Measurements from ENCODE around the gene COL20A1. TPM values are rescaled to one million over a fixed set of nuclear protein-coding genes. Genes with fewer than 3 reads are reported as not detected.

Gene COL20A1
- polyA plus RNA-seq, 2 donors, result not detected

- no peak overlapping the region for H3K4me3 ChIP-seq (ENCODE audit: low read depth in 1 of 2, low read length in 2 of 2)
- H3K9me3 ChIP-seq (ENCODE audit: control insufficient read depth in 2 of 2, insufficient read depth in 1 of 2, low read depth in 1 of 2, low read length in 1 of 2), result peaks cover 0 to 2% of the 10 kb centered on the region in 2 donors
- no peak overlapping the region for H3K27ac ChIP-seq (ENCODE audit: low read depth in 2 of 2, low read length in 1 of 2)
- peaks cover 0 to 3% of the 10 kb centered on the region in 2 donors for H3K27me3 ChIP-seq (ENCODE audit: control insufficient read depth in 1 of 2, insufficient read depth in 2 of 2, low read length in 2 of 2)
- WGBS, 2 donors, result 82 to 83% methylated on average over 17 to 22 of the region's 22 CpGs
- no peaks in the 10 kb centered on the region for H3K36me3 ChIP-seq (ENCODE audit: control insufficient read depth in 2 of 2, insufficient read depth in 2 of 2, low read length in 1 of 2)
- H3K4me1 ChIP-seq (ENCODE audit: control insufficient read depth in 2 of 2, insufficient read depth in 2 of 2, low read length in 1 of 2), result no peaks in the 10 kb centered on the region
Measured at GRCh38 chr20:63365601-63366389, 72.8 kb downstream of the COL20A1 start.

- Histone ChIP-seq H3K4me3 (ENCODE audit: low read depth in 1 of 2, low read length in 2 of 2) (no peak overlapping the region), H3K4me1 (ENCODE audit: control insufficient read depth in 2 of 2, insufficient read depth in 2 of 2, low read length in 1 of 2) (no peaks in the 10 kb centered on the region), H3K27ac (ENCODE audit: low read depth in 2 of 2, low read length in 1 of 2) (no peak overlapping the region), H3K36me3 (ENCODE audit: control insufficient read depth in 2 of 2, insufficient read depth in 2 of 2, low read length in 1 of 2) (no peaks in the 10 kb centered on the region), H3K9me3 (ENCODE audit: control insufficient read depth in 2 of 2, insufficient read depth in 1 of 2, low read depth in 1 of 2, low read length in 1 of 2) (peaks cover 0 to 2% of the 10 kb centered on the region in 2 donors), H3K27me3 (ENCODE audit: control insufficient read depth in 1 of 2, insufficient read depth in 2 of 2, low read length in 2 of 2) (no peaks in the 10 kb centered on the region)
- 66 to 68% methylated on average over 30 of the region's 30 CpGs for WGBS, 2 donors
Measured at GRCh38 chr20:63366390-63367365, 73.7 kb downstream of the COL20A1 start.

- Histone ChIP-seq H3K9me3 (ENCODE audit: control insufficient read depth in 2 of 2, insufficient read depth in 1 of 2, low read depth in 1 of 2, low read length in 1 of 2) (no peaks in the 10 kb centered on the region), H3K27ac (ENCODE audit: low read depth in 2 of 2, low read length in 1 of 2) (no peak overlapping the region), H3K4me3 (ENCODE audit: low read depth in 1 of 2, low read length in 2 of 2) (no peak overlapping the region), H3K27me3 (ENCODE audit: control insufficient read depth in 1 of 2, insufficient read depth in 2 of 2, low read length in 2 of 2) (no peaks in the 10 kb centered on the region), H3K36me3 (ENCODE audit: control insufficient read depth in 2 of 2, insufficient read depth in 2 of 2, low read length in 1 of 2) (no peaks in the 10 kb centered on the region), H3K4me1 (ENCODE audit: control insufficient read depth in 2 of 2, insufficient read depth in 2 of 2, low read length in 1 of 2) (no peaks in the 10 kb centered on the region)
- WGBS, 2 donors, result 57 to 59% methylated on average over 24 of the region's 24 CpGs
Measured at GRCh38 chr20:63367446-63368055, 74.6 kb downstream of the COL20A1 start.

GRCh38 chr20:63368151-63368550 lies 75.2 kb downstream of the COL20A1 start:
- no peaks in the 10 kb centered on the region for H3K4me1 ChIP-seq (ENCODE audit: control insufficient read depth in 2 of 2, insufficient read depth in 2 of 2, low read length in 1 of 2)
- no peaks in the 10 kb centered on the region for H3K36me3 ChIP-seq (ENCODE audit: control insufficient read depth in 2 of 2, insufficient read depth in 2 of 2, low read length in 1 of 2)
- no peak overlapping the region for H3K27ac ChIP-seq (ENCODE audit: low read depth in 2 of 2, low read length in 1 of 2)
- H3K4me3 ChIP-seq (ENCODE audit: low read depth in 1 of 2, low read length in 2 of 2), result no peak overlapping the region
- H3K27me3 ChIP-seq (ENCODE audit: control insufficient read depth in 1 of 2, insufficient read depth in 2 of 2, low read length in 2 of 2), result no peaks in the 10 kb centered on the region
- no peaks in the 10 kb centered on the region for H3K9me3 ChIP-seq (ENCODE audit: control insufficient read depth in 2 of 2, insufficient read depth in 1 of 2, low read depth in 1 of 2, low read length in 1 of 2)
- WGBS, 2 donors, result 78 to 86% methylated on average over 8 of the region's 8 CpGs

GRCh38 chr20:63369024-63369530 lies 76.1 kb downstream of the COL20A1 start:
- H3K27me3 ChIP-seq (ENCODE audit: control insufficient read depth in 1 of 2, insufficient read depth in 2 of 2, low read length in 2 of 2), result no peaks in the 10 kb centered on the region
- 83 to 87% methylated on average over 10 of the region's 10 CpGs for WGBS, 2 donors
- H3K4me3 ChIP-seq (ENCODE audit: low read depth in 1 of 2, low read length in 2 of 2), result no peak overlapping the region

GRCh38 chr20:63369724-63370617 lies 77.0 kb downstream of the COL20A1 start:
- Histone ChIP-seq H3K27me3 (ENCODE audit: control insufficient read depth in 1 of 2, insufficient read depth in 2 of 2, low read length in 2 of 2) (no peaks in the 10 kb centered on the region), H3K4me1 (ENCODE audit: control insufficient read depth in 2 of 2, insufficient read depth in 2 of 2, low read length in 1 of 2) (no peaks in the 10 kb centered on the region), H3K36me3 (ENCODE audit: control insufficient read depth in 2 of 2, insufficient read depth in 2 of 2, low read length in 1 of 2) (no peaks in the 10 kb centered on the region), H3K9me3 (ENCODE audit: control insufficient read depth in 2 of 2, insufficient read depth in 1 of 2, low read depth in 1 of 2, low read length in 1 of 2) (no peaks in the 10 kb centered on the region), H3K27ac (ENCODE audit: low read depth in 2 of 2, low read length in 1 of 2) (no peak overlapping the region), H3K4me3 (ENCODE audit: low read depth in 1 of 2, low read length in 2 of 2) (no peak overlapping the region)
- 58 to 59% methylated on average over 24 of the region's 24 CpGs for WGBS, 2 donors

More at GRCh38 chr20:63369024-63369530, 76.1 kb downstream of the COL20A1 start:
- no peaks in the 10 kb centered on the region for H3K4me1 ChIP-seq (ENCODE audit: control insufficient read depth in 2 of 2, insufficient read depth in 2 of 2, low read length in 1 of 2)
- H3K9me3 ChIP-seq (ENCODE audit: control insufficient read depth in 2 of 2, insufficient read depth in 1 of 2, low read depth in 1 of 2, low read length in 1 of 2), result no peaks in the 10 kb centered on the region
- no peak overlapping the region for H3K27ac ChIP-seq (ENCODE audit: low read depth in 2 of 2, low read length in 1 of 2)
- H3K36me3 ChIP-seq (ENCODE audit: control insufficient read depth in 2 of 2, insufficient read depth in 2 of 2, low read length in 1 of 2), result no peaks in the 10 kb centered on the region

GRCh38 chr20:63370618-63371187 lies 77.7 kb downstream of the COL20A1 start:
- WGBS, 2 donors, result 27% methylated on average over 16 to 21 of the region's 21 CpGs
- no peaks in the 10 kb centered on the region for H3K27me3 ChIP-seq (ENCODE audit: control insufficient read depth in 1 of 2, insufficient read depth in 2 of 2, low read length in 2 of 2)
- H3K36me3 ChIP-seq (ENCODE audit: control insufficient read depth in 2 of 2, insufficient read depth in 2 of 2, low read length in 1 of 2), result no peaks in the 10 kb centered on the region
- no peak overlapping the region for H3K27ac ChIP-seq (ENCODE audit: low read depth in 2 of 2, low read length in 1 of 2)
- H3K4me1 ChIP-seq (ENCODE audit: control insufficient read depth in 2 of 2, insufficient read depth in 2 of 2, low read length in 1 of 2), result no peaks in the 10 kb centered on the region
- H3K9me3 ChIP-seq (ENCODE audit: control insufficient read depth in 2 of 2, insufficient read depth in 1 of 2, low read depth in 1 of 2, low read length in 1 of 2), result no peaks in the 10 kb centered on the region
- no peak overlapping the region for H3K4me3 ChIP-seq (ENCODE audit: low read depth in 1 of 2, low read length in 2 of 2)

GRCh38 chr20:63371291-63371865 lies 78.4 kb downstream of the COL20A1 start:
- Histone ChIP-seq H3K4me1 (ENCODE audit: control insufficient read depth in 2 of 2, insufficient read depth in 2 of 2, low read length in 1 of 2) (no peaks in the 10 kb centered on the region), H3K27me3 (ENCODE audit: control insufficient read depth in 1 of 2, insufficient read depth in 2 of 2, low read length in 2 of 2) (no peaks in the 10 kb centered on the region), H3K27ac (ENCODE audit: low read depth in 2 of 2, low read length in 1 of 2) (no peak overlapping the region), H3K36me3 (ENCODE audit: control insufficient read depth in 2 of 2, insufficient read depth in 2 of 2, low read length in 1 of 2) (no peaks in the 10 kb centered on the region), H3K9me3 (ENCODE audit: control insufficient read depth in 2 of 2, insufficient read depth in 1 of 2, low read depth in 1 of 2, low read length in 1 of 2) (no peaks in the 10 kb centered on the region), H3K4me3 (ENCODE audit: low read depth in 1 of 2, low read length in 2 of 2) (no peak overlapping the region)
- WGBS, 2 donors, result 76 to 78% methylated on average over 28 of the region's 28 CpGs

Measured in esophagus (tissue), 2 donors.